SKM-1 (cell line): ENCODE measurements around the gene ZNF384.
"Not testable (repeated sequence)": the region's sequence is repeated elsewhere in the genome, so short reads cannot be mapped to it uniquely, and the experiment has no call there.

Experiments used
- DNase-seq: peaks from one replicate; lab custom pipeline; 2025; ENCODE audit not compliant: unreplicated experiment; lab: John Stamatoyannopoulos, UW

The ZNF384 gene

DNA sequence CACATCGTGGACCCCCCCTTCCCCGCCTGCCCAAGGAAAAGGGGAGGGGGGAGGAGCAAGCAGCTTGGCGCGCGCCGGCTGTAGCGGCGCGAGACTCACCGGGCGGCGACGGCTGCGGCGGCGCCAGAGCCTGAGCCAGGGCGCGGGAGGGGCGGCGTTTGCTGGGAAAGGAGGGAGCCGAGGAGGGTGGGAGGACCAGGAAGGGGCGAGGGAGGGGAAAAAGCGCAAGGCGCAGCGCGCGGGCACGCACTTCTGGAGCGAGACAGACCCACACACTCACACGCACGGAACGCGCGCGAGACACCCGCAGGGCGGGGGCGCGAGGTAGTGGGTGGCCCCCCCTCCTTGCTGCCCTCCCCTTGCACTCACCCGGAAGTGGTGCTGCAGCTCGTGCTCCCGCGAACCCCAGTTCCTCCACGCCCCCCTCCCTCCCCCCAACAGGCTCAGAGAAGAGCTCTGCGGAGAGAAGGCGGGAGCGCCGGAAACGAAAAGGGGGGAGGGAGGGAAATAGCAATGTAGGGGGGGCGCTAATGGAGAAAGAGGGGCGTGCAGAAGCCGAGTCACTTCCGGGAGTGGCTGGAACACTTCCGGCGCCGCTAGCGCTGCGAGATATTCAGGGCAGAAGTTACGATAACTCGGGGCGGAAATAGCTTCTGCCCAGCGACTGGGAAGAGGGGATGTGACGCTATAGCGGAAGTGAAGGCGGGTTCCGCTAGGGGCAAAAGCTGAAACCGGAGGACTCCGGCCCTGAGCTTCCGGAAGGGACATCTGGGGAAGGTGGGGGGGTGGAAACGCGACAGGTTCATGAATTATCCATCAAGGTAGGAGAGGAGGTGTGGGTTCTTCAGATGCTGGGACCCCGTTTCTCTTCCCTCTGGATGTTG lies at the start of gene ZNF384:
ZNF384 (minus strand) TSS at position 377 of the 884 bp plus-strand sequence. CDS start 9,855 bp downstream, outside the sequence.
- peak; percentile 76 for DNase-seq

DNA sequence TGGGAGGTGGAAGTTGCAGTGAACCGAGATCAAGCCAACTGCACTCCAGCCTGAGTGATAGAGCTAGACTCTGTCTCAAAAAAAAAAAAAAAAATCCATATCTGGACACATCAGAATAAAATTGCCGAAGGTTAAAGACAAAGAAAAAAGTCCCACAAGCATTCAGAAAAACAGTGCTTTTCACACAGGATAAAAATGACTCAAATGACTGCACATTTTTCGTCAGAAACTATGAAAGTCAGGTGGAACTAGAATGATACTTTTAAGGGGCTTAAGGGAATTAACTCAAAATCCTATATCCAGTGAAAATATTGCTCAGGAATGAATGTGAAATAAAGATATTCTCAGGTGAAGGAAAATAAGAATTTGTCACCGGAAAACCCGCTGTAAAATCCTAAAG lies 47.6 kb upstream of the ZNF384 start:
- DNase-seq, result no peak

DNA sequence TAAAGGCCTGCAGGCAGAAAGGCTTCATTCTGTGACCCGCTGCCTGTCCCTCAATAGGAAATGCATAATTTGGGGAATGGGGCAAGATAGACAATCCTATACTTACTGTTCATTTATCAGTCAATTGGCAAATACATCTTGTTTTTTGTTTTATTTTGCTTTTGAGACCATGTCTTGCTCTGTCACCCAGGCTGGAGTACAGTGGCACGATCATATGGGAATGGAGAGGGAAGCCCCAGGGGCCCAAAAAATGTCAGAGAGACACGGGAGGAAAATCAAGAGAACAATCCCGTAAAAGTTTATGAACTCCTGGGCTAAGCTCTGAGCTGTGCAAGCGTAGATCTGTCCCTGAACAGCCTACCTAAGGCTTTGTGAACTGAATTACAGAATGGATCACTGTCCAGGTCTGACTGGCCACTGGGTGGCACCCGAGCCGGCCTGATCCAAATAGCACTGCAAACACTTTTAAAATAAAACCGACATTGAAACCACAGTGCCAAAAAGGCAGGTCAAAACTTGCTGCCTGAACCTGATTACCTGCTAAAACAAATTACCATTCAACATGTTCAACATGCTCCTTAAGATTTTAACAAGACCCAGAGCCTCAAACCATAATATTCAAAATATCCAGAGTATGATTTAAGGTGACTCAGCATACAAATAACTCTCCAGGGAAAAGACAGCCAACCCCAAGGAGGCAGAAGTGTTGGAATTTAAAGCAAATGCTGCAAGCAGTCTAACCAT lies 46.4 kb upstream of the ZNF384 start:
- DNase-seq, result no peak

DNA sequence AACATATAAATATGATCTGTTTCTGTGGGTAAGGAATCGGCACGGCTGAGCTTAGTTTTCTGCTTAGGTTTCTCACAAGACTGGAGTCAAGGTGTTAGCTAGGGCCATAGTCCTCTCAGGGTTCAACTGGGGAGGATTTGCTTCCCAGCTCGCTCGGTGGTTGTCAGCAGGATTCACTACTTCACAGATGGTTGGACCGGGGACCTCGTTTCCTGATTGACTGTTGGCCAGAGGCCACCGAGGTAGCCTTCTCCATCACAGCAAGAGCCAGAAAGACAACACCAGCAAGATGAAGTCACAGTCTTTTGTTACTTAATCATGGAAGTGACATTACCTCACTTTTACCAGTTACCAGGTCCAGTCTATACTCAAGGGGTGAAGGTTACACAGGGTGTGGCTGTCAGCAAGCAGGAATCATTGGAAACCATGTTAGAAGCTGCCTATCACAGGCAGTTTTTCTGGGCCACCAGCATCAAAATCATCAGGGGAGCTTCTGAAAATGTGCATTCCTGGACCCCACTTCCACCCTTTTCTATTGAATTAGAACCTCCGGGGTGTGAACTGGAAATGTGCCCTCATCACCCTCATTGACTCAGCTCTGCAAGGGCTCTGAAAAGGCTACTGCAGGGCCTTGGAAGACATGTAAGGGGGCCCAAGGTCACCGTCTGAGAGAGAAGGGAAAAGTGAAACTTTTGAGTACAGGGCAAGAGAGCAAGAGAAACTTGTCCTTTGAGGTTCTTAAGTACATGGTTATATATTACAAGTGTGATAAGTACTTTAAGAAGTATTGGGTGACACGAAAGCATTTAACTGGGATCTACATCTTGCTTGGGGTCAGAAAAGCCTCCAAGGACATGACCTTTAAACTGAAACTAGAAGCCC lies 45.6 kb upstream of the ZNF384 start:
- DNase-seq, result no peak

DNA sequence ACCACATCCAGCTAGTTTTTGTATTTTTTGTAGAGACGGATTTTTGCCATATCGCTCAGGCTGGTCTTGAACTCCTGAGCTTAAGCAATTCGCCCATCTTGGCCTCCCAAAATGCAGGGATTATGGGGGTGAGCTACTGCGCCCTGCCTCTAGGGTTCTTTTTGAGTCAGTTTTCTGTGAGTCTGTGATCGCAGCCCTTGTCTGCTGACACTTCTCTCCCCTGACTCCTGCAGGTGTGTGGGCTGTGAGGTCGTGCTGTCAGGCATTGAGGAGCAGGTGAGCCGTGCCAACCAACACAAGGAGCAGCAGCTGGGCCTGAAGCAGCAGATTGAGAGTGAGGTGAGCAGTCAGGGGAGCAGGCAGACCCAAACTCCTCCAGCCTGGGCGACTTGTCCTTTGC lies 41.0 kb upstream of the ZNF384 start:
- no peak for DNase-seq

DNA sequence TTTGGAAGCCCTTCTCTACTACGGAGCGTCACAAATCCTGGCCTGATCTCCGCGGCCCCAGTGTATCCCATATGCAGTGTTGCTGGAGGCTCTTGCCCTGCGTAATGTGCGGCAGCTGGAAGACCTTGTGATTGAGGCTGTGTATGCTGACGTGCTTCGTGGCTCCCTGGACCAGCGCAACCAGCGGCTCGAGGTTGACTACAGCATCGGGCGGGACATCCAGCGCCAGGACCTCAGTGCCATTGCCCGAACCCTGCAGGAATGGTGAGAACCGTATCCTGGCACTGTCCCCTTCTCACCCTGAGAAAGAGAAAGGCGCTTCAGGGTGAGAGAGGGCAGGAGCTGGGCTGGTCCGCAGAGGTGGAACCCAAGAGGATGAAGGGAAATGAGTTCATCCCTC lies 40.0 kb upstream of the ZNF384 start:
- no peak for DNase-seq

DNA sequence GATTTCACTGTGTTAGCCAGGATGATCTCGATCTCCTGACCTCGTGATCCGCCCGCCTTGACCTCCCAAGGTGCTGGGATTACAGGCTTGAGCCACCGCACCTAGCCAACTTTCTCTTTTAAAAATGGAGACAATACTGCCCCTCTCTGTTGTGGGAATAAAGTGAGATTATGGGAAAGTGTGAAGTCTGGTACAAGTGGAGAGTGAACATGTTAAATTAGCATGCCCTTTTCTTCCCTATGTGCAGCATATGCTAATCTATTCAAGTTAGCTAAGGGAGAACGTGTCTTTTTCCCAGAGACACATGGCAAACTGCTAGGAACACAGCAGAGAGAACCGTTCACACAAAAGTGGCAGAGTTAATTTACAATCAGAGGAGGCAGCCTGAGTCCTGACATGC lies 36.2 kb upstream of the ZNF384 start:
- no peak for DNase-seq

DNA sequence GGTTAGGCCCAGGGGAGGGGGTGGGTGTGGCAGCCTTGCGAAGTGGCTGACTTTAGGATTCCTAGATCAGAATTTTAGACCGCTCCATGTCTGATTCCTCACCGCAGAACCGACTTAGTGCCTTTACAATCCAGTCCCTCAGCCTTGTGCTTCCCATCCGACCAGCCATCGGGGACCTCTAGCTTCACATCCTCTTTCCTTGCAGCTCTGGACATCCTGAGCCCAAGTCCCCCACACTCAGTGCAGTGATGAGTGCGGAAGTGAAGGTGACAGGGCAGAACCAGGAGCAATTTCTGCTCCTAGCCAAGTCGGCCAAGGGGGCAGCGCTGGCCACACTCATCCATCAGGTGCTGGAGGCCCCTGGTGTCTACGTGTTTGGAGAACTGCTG lies 35.2 kb upstream of the ZNF384 start:
- no peak for DNase-seq

DNA sequence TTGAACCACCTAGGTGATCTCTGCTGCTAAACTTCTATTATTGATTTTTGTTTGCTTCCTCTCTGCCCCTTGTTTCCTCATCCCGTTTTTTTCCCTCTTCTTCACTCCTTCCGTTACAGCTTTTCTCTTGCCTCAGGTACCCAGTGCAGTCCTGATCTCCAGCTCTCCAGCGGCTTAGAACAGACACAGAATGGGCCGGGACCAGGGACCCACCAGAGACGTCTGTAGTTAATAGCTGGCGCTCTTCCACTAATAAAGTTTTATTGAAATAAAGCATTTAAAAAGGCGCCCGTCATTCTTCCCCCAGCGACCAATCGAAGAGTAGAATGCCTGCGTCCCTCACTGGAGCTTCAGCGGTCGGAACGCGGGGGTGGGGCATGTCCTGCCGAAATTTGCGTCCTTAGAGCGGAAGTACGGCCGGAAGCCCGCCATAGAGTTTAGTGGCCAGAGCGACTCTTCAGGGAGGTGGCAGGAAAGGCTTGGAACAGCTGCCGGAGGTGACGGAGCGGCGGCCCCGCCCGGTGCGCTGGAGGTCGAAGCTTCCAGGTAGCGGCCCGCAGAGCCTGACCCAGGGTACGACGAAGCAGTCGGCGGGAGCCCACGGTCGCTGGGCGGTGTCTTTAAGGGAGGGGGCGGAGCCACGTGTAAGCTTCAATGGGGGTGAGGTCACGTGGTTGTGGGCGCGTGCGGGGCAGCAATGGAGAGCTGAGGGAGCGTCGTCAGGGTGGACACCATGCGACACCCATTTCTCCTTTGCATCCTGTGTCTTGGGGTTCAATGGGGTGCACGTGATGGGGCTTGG lies 34.6 kb upstream of the ZNF384 start, which contains the start of gene COPS7A:
COPS7A (plus strand) TSS at position 440 of the 802 bp plus-strand sequence. CDS start 611 bp downstream, outside the sequence.
- DNase-seq, result peak; percentile 77

DNA sequence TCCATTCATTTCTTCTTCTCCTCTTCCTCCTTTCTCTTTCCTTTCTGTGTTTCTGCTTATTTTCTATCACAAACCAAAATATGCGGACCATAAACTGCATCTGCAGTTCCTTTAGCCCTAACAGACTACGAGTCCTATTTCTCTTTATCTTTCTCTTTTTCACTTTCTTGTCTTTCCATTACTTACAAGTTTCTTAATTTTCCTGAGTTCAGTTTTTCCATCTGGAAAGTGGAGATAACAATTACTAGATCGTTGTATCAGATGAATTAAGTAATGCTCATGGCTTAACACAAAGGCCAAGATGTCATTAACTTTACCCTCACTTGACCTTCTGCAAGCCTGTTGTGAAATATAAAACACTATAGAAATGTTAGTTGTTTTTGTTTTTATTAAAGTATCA lies 33.7 kb upstream of the ZNF384 start:
- no peak for DNase-seq

DNA sequence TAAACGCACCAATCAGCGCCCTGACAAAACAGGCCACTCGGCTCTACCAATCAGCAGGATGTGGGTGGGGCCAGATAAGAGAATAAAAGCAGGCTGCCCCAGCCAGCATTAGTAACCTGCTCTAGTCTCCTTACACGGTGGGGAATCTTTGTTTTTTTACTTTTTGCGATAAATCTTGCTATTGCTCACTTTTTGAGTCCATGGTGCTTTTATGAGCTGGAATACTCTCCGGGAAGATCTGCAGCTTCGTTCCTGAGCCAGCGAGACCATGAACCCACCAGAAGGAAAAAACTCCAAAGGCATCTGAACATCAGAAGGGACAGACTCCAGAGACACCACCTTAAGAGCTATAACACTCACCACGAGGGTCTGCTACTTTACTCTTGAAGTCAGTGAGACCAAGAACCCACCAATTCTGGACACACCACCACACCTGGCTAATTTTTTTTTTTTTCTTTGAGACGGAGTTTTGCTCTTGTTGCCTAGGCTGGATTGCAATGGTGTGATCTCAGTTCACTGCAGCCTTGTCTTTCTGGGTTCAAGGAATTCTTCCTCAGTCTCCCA lies 27.8 kb upstream of the ZNF384 start:
- DNase-seq, result no peak

DNA sequence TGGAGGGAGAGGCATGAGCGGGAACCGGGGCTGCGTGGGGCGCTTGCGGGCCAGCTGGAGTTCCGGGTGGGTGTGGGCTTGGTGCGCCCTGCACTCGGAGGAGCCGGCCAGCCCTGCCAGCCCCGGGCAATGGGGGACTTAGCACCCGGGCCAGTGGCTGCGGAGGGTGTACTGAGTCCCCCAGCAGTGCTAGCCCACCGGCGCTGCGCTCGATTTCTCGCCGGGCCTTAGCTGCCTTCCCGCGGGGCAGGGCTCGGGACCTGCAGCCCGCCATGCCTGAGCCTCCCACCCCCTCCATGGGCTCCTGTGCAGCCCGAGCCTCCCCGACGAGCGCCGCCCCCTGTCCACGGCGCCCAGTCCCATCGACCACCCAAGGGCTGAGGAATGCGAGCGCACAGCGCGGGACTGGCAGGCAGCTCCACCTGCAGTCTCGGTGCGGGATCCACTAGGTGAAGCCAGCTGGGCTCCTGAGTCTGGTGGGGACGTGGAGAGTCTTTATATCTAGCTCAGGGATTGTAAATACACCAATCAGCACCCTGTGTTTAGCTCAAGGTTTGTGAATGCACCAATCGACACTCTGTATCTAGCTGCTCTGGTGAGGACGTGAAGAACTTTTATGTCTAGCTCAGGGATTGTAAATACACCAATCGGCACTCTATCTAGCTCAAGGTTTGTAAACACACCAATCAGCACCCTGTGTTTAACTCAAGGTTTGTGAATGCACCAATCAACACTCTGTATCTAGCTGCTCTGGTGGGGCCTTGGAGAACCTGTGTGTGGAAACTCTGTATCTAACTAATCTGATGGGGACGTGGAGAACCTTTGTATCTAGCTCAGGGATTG lies 27.1 kb upstream of the ZNF384 start:
- not testable (repeated sequence) for DNase-seq

DNA sequence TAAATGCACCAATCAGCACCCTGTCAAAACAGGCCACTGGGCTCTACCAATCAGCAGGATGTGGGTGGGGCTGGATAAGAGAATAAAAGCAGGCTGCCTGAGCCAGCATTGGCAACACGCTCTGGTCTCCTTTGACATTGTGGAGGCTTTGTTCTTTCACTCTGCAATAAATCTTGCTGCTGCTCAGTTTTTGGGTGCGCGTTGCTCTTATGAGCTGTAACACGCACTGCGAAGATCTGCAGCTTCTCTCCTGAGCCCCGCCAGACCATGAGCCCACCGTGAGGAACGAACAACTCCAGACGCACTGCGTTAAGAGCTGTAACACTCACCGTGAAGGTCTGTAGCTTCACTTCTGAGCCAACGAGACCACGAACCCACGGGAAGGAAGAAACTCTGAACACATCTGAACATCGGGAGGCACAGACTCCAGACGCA lies 19.8 kb upstream of the ZNF384 start:
- no peak for DNase-seq

DNA sequence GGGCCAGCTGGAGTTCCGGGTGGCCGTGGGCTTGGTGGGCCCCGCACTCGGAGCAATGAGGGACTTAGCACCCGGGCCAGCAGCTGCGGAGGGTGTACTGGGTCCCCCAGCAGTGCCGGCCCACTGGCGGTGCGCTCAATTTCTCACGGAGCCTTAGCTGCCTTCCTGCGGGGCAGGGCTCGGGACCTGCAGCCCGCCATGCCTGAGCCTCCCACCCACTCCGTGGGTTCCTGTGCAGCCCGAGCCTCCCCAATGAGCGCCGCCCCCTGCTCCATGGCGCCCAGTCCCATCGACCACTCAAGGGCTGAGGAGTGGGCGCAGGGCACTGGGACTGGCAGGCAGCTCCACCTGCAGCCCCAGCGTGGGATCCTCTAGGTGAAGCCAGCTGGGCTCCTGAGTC lies 19.2 kb upstream of the ZNF384 start:
- DNase-seq, result not testable (repeated sequence)

DNA sequence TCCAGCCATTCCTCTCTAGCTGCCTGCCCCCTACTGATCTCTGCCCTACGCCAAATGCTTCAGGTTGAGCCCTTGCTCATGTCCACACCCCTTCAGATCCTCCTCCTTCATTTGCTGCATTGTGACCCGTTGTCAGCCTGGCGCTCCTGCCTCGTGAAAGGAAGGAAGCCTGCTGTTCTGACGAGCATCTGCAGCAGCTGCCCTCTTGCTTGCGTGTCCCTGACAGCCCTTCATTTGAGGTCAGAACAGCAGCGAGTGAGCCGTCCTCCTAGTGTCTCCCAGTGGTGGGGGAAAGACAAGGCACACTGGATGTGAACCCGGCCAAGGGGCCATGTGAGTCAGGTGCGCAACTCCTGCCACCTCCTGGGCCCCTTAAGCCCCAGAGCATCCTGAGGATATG lies 14.5 kb upstream of the ZNF384 start:
- DNase-seq, result no peak

DNA sequence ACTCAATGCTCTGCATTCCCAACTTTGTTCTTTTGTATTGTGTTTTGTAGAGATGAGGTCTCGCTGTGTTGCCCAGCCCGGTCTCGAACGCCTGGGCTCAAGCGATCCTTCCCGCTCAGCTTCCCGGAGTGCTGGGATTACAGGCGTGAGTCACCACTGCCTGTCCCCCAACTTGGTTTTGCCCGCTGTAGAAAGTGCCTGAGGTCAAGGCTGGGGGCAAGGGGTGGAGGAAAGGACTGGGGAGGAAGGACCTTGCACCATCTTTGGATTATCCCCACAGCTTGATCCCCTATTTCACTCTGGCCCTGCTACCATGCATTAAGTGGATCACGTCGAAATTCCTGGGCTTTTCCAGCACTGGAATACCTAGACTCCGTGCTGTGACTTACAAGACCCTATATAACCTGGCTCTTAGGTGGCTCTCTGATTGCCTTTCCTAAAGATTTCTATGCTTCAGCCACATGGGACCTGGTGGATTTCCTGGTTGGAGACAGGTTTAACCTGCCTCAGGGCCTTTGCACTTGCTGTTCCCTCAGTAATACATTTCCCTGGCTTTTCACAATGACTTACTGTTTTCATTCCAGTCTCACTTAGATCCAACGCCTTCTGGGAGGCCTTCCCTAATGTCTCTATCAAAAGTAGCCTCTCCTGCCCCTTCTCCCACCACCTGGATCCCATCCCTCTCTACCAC lies 12.0 kb upstream of the ZNF384 start:
- no peak for DNase-seq

DNA sequence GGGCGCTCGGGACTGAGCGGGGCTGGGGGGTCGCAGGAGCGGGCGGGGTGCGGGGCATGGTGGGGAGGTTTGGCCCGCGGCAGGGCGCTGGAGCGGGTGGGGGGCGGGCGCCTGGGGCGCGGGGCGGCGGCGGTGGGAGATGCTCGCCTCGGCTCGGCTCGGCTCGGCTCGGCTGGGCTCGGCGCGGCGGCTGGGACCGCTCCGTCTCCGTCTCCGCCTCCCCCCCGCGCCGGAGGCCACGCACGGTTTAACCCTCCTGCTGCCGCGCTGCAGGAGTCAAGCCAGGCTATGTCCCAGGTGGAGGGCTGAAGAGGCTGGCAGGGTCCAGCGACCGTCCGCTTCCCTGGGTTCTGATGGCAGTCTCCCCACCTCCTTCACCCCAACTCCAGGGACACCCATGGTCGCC lies 11.5 kb upstream of the ZNF384 start, which contains the start of gene PIANP:
PIANP (minus strand) TSS at position 170 of the 406 bp plus-strand sequence. CDS start 2,754 bp downstream, outside the sequence.
- DNase-seq, result no peak

DNA sequence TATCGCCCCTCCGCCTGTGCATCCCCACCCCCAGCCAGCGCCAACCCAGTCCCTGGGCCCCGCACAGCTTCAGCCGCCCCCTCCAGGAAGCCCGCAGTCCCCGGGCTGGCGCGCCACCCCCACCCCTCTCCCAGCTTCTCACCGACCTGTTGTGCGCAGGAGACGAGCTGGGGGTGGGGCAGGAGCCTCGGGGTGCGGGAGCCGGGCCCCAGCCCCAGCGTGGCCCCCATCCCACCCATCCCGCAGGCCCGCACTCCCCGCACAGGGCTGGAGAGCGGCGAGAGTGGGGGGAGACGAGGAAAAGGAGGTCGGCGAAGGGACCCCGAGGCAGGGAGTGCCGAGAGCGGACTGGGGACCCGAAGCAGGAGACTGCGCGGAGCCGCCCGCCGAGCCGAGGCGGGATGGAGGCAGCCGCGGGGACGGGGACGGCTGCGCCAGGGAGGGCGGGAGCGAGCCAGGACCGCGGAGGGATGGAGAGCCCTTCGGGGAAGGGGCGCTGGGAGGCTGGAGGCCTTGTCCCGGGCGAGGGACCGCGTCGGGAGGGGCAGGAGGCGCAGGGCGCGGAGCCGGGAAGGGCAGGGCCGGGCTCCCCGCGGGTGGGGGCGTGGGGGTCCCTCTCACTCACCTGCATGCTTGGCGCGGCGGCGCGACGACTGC lies 10.9 kb upstream of the ZNF384 start:
- DNase-seq, result no peak
